Measurements from ENCODE around the gene SPNS2.
A peak's percentile ranks its signal among the peaks of the same experiment; 100 is the strongest.

SPNS2 gene

GRCh38 chr17:4555873-4556759, 57.4 kb downstream of the SPNS2 start:
- Histone ChIP-seq H2BK5ac (ENCODE audit: low read length) (no peak overlapping the region), H3K79me2 (ENCODE audit: control insufficient read depth, insufficient read depth, low read length) (peaks cover 21% of the 10 kb centered on the region), H3K4me3 (ENCODE audit: low read length) (peak overlapping the region; percentile 3), H3K23ac (ENCODE audit: low read length) (no peak overlapping the region), H3K27ac (ENCODE audit: low read depth, low read length) (no peak overlapping the region), H2BK15ac (replicated peaks; ENCODE audit: low read depth) (no peak overlapping the region), H2AK5ac (ENCODE audit: low read length) (no peak overlapping the region), H3K9ac (ENCODE audit: low read length) (peak overlapping the region; percentile 70), H3K79me1 (ENCODE audit: low read length) (peaks cover 11% of the 10 kb centered on the region), H2BK120ac (ENCODE audit: low read depth, low read length) (no peak overlapping the region), H4K8ac (ENCODE audit: low read depth, low read length) (no peak overlapping the region), H4K5ac (ENCODE audit: low read length) (peak overlapping the region; percentile 88), H3K4me1 (ENCODE audit: control insufficient read depth, low read depth, low read length) (peaks cover 3% of the 10 kb centered on the region), H3K4me2 (ENCODE audit: low read length) (peak overlapping the region; percentile 45), H3K4ac (ENCODE audit: low read depth, low read length) (no peak overlapping the region), H3K36me3 (ENCODE audit: control insufficient read depth, insufficient read depth, low read length) (peaks cover 8% of the 10 kb centered on the region), H3K27me3 (ENCODE audit: insufficient read depth, low read length, poor library complexity) (no peaks in the 10 kb centered on the region), H3K18ac (ENCODE audit: low read length) (no peak overlapping the region), H3K56ac (ENCODE audit: low read length) (peak overlapping the region; percentile 61)
- no CpG with 5 or more reads among the region's 17 CpGs for WGBS (ENCODE audit: extremely low coverage, insufficient coverage, low lambda C conversion rate)
- DNase-seq, result peak; percentile 51

- H3K36me3 ChIP-seq (ENCODE audit: control insufficient read depth, insufficient read depth, low read length), result peaks cover 2% of the 10 kb centered on the region
- H3K27ac ChIP-seq (ENCODE audit: low read depth, low read length), result no peak overlapping the region
- peaks cover 3% of the 10 kb centered on the region for H3K4me1 ChIP-seq (ENCODE audit: control insufficient read depth, low read depth, low read length)
- peaks cover 21% of the 10 kb centered on the region for H3K79me2 ChIP-seq (ENCODE audit: control insufficient read depth, insufficient read depth, low read length)
- peak overlapping the region; percentile 42 for H3K56ac ChIP-seq (ENCODE audit: low read length)
- H3K4me2 ChIP-seq (ENCODE audit: low read length), result no peak overlapping the region
- H3K79me1 ChIP-seq (ENCODE audit: low read length), result peaks cover 10% of the 10 kb centered on the region
- DNase-seq, result no peak
- no peak overlapping the region for H2AK5ac ChIP-seq (ENCODE audit: low read length)
- no peak overlapping the region for H3K4me3 ChIP-seq (ENCODE audit: low read length)
- no peak overlapping the region for H2BK120ac ChIP-seq (ENCODE audit: low read depth, low read length)
- H4K8ac ChIP-seq (ENCODE audit: low read depth, low read length), result no peak overlapping the region
- no peak overlapping the region for H3K9ac ChIP-seq (ENCODE audit: low read length)
- no CpG with 5 or more reads among the region's 4 CpGs for WGBS (ENCODE audit: extremely low coverage, insufficient coverage, low lambda C conversion rate)
- H3K23ac ChIP-seq (ENCODE audit: low read length), result no peak overlapping the region
- no peaks in the 10 kb centered on the region for H3K27me3 ChIP-seq (ENCODE audit: insufficient read depth, low read length, poor library complexity)
- no peak overlapping the region for H2BK15ac ChIP-seq (replicated peaks; ENCODE audit: low read depth)
- no peak overlapping the region for H2BK5ac ChIP-seq (ENCODE audit: low read length)
- no peak overlapping the region for H3K4ac ChIP-seq (ENCODE audit: low read depth, low read length)
- H3K18ac ChIP-seq (ENCODE audit: low read length), result no peak overlapping the region
- no peak overlapping the region for H4K5ac ChIP-seq (ENCODE audit: low read length)
Measured at GRCh38 chr17:4556996-4557395, 58.3 kb downstream of the SPNS2 start.

- H3K4ac ChIP-seq (ENCODE audit: low read depth, low read length), result no peak overlapping the region
- H3K79me2 ChIP-seq (ENCODE audit: control insufficient read depth, insufficient read depth, low read length), result peaks cover 21% of the 10 kb centered on the region
- no peak overlapping the region for H3K4me3 ChIP-seq (ENCODE audit: low read length)
- no peak overlapping the region for H4K8ac ChIP-seq (ENCODE audit: low read depth, low read length)
- H2BK15ac ChIP-seq (replicated peaks; ENCODE audit: low read depth), result no peak overlapping the region
- no peak overlapping the region for H3K4me2 ChIP-seq (ENCODE audit: low read length)
- H3K79me1 ChIP-seq (ENCODE audit: low read length), result peaks cover 8% of the 10 kb centered on the region
- H3K27ac ChIP-seq (ENCODE audit: low read depth, low read length), result no peak overlapping the region
- no peak overlapping the region for H3K23ac ChIP-seq (ENCODE audit: low read length)
- no peak overlapping the region for H3K9ac ChIP-seq (ENCODE audit: low read length)
- no peaks in the 10 kb centered on the region for H3K36me3 ChIP-seq (ENCODE audit: control insufficient read depth, insufficient read depth, low read length)
- no peak overlapping the region for H2AK5ac ChIP-seq (ENCODE audit: low read length)
- no peak overlapping the region for H3K56ac ChIP-seq (ENCODE audit: low read length)
- WGBS (ENCODE audit: extremely low coverage, insufficient coverage, low lambda C conversion rate), result no CpG with 5 or more reads among the region's 6 CpGs
- no peak overlapping the region for H2BK5ac ChIP-seq (ENCODE audit: low read length)
- no peak overlapping the region for H2BK120ac ChIP-seq (ENCODE audit: low read depth, low read length)
- H3K4me1 ChIP-seq (ENCODE audit: control insufficient read depth, low read depth, low read length), result peaks cover 3% of the 10 kb centered on the region
- DNase-seq, result no peak
- H3K18ac ChIP-seq (ENCODE audit: low read length), result no peak overlapping the region
- H3K27me3 ChIP-seq (ENCODE audit: insufficient read depth, low read length, poor library complexity), result no peaks in the 10 kb centered on the region
- H4K5ac ChIP-seq (ENCODE audit: low read length), result no peak overlapping the region
Measured at GRCh38 chr17:4557626-4558346, 59.1 kb downstream of the SPNS2 start.

GRCh38 chr17:4558347-4558971, 59.8 kb downstream of the SPNS2 start:
- no peak overlapping the region for H2AK5ac ChIP-seq (ENCODE audit: low read length)
- H3K4me2 ChIP-seq (ENCODE audit: low read length), result no peak overlapping the region
- no peak overlapping the region for H3K9ac ChIP-seq (ENCODE audit: low read length)
- H3K79me1 ChIP-seq (ENCODE audit: low read length), result peaks cover 6% of the 10 kb centered on the region
- no peak for DNase-seq
- H4K5ac ChIP-seq (ENCODE audit: low read length), result no peak overlapping the region
- H2BK5ac ChIP-seq (ENCODE audit: low read length), result no peak overlapping the region
- no peak overlapping the region for H3K4me3 ChIP-seq (ENCODE audit: low read length)
- no peak overlapping the region for H3K4ac ChIP-seq (ENCODE audit: low read depth, low read length)
- H3K36me3 ChIP-seq (ENCODE audit: control insufficient read depth, insufficient read depth, low read length), result no peaks in the 10 kb centered on the region
- no peak overlapping the region for H3K18ac ChIP-seq (ENCODE audit: low read length)
- no peak overlapping the region for H3K23ac ChIP-seq (ENCODE audit: low read length)
- no peak overlapping the region for H3K27ac ChIP-seq (ENCODE audit: low read depth, low read length)
- no peaks in the 10 kb centered on the region for H3K27me3 ChIP-seq (ENCODE audit: insufficient read depth, low read length, poor library complexity)
- H3K4me1 ChIP-seq (ENCODE audit: control insufficient read depth, low read depth, low read length), result peaks cover 3% of the 10 kb centered on the region
- peaks cover 16% of the 10 kb centered on the region for H3K79me2 ChIP-seq (ENCODE audit: control insufficient read depth, insufficient read depth, low read length)
- no peak overlapping the region for H3K56ac ChIP-seq (ENCODE audit: low read length)
- H2BK120ac ChIP-seq (ENCODE audit: low read depth, low read length), result no peak overlapping the region
- no peak overlapping the region for H4K8ac ChIP-seq (ENCODE audit: low read depth, low read length)
- no CpG with 5 or more reads among the region's 24 CpGs for WGBS (ENCODE audit: extremely low coverage, insufficient coverage, low lambda C conversion rate)
- no peak overlapping the region for H2BK15ac ChIP-seq (replicated peaks; ENCODE audit: low read depth)

GRCh38 chr17:4559139-4559791, 60.6 kb downstream of the SPNS2 start:
- no CpG with 5 or more reads among the region's 17 CpGs for WGBS (ENCODE audit: extremely low coverage, insufficient coverage, low lambda C conversion rate)
- H2BK5ac ChIP-seq (ENCODE audit: low read length), result no peak overlapping the region
- H3K36me3 ChIP-seq (ENCODE audit: control insufficient read depth, insufficient read depth, low read length), result no peaks in the 10 kb centered on the region
- peaks cover 3% of the 10 kb centered on the region for H3K4me1 ChIP-seq (ENCODE audit: control insufficient read depth, low read depth, low read length)
- no peaks in the 10 kb centered on the region for H3K27me3 ChIP-seq (ENCODE audit: insufficient read depth, low read length, poor library complexity)
- no peak overlapping the region for H2AK5ac ChIP-seq (ENCODE audit: low read length)
- H2BK15ac ChIP-seq (replicated peaks; ENCODE audit: low read depth), result no peak overlapping the region
- H3K27ac ChIP-seq (ENCODE audit: low read depth, low read length), result no peak overlapping the region
- H3K18ac ChIP-seq (ENCODE audit: low read length), result no peak overlapping the region
- H3K4ac ChIP-seq (ENCODE audit: low read depth, low read length), result no peak overlapping the region
- no peak overlapping the region for H3K9ac ChIP-seq (ENCODE audit: low read length)
- H3K23ac ChIP-seq (ENCODE audit: low read length), result no peak overlapping the region
- no peak overlapping the region for H3K4me2 ChIP-seq (ENCODE audit: low read length)
- peaks cover 9% of the 10 kb centered on the region for H3K79me2 ChIP-seq (ENCODE audit: control insufficient read depth, insufficient read depth, low read length)
- no peak overlapping the region for H3K4me3 ChIP-seq (ENCODE audit: low read length)
- H4K5ac ChIP-seq (ENCODE audit: low read length), result no peak overlapping the region
- DNase-seq, result no peak
- H3K56ac ChIP-seq (ENCODE audit: low read length), result no peak overlapping the region
- H2BK120ac ChIP-seq (ENCODE audit: low read depth, low read length), result no peak overlapping the region
- H3K79me1 ChIP-seq (ENCODE audit: low read length), result no peaks in the 10 kb centered on the region
- no peak overlapping the region for H4K8ac ChIP-seq (ENCODE audit: low read depth, low read length)

All from mesendoderm (in vitro differentiated cells).